GM18951 (cell line): ENCODE measurements around the gene BYSL.

Source experiments
- POLR2A ChIP-seq: IDR thresholded peaks from 4 replicates; pipeline ENCODE4 v1.6.1; 2011; ENCODE audit warnings: mild to moderate bottlenecking; ENCODE audit not compliant: insufficient read length, insufficient read depth; ENCODE audit errors: extremely low read depth
- in situ Hi-C: fragments of 300-500 bp; cut with MboI; formaldehyde crosslinking; loops from one replicate; pipeline ENCODE4 v1.12.0; 2022; ENCODE audit warnings: low sequenced_read_pairs, mixed read lengths, inconsistent platforms; ENCODE audit not compliant: unreplicated experiment

Gene BYSL

DNA sequence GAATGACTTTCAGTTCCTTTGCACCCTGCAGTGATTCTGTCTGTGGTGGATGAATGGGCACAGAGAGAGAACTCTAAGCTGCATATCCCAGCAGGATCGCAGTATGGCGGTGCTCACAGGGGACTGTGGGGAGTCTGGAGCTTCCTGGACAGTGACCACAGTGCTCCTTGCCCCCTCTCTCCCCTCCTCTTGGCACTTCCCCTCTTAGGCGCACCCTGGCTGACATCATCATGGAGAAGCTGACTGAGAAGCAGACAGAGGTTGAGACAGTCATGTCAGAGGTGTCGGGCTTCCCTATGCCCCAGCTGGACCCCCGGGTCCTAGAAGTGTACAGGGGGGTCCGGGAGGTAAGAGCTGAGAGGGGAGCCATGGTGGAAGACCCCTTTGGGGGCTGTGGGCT is 8.6 kb downstream of the BYSL start:
- in situ Hi-C loops: loop anchor here (10.0 kb wide), 1 partner anchor 115 kb away; no protein-coding TSS in a partner anchor
- TF ChIP-seq POLR2A: no peak

DNA sequence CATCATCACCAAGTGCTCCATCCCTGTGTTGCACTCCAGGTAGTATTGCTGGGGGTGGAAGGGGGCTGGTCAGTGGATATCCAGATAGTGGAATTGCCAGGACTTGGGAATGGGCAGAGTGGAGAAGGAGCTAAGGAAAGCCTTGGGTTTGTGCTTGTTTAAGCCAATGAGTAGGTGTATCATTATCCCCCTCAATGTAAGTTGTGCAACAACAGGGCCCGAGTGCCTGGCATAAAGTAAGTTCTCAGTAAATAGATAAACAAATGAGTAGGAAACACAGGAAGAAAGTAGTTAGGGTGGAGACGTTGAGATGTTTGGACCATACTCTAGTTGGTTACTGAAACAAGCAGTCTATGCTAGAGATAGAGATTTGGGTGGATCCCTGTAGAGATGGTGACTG is 10.5 kb downstream of the BYSL start:
- in situ Hi-C loops: loop anchor here (10.0 kb wide), 1 partner anchor 113 kb away; no protein-coding TSS in a partner anchor
- no peak for TF ChIP-seq POLR2A

DNA sequence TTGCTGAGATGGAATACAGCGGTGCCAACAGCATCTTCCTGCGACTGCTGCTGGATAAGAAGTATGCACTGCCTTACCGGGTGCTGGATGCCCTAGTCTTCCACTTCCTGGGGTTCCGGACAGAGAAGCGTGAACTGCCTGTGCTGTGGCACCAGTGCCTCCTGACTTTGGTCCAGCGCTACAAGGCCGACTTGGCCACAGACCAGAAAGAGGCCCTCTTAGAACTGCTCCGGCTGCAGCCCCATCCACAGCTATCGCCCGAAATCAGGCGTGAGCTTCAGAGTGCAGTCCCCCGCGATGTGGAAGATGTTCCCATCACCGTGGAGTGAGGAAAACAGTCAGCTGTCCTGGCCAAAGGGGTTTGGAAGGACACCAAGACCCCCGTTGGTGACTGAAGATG is 11.1 kb downstream of the BYSL start:
- no peak for TF ChIP-seq POLR2A
- in situ Hi-C loops: loop anchor here (10.0 kb wide), 1 partner anchor 112 kb away; no protein-coding TSS in a partner anchor

DNA sequence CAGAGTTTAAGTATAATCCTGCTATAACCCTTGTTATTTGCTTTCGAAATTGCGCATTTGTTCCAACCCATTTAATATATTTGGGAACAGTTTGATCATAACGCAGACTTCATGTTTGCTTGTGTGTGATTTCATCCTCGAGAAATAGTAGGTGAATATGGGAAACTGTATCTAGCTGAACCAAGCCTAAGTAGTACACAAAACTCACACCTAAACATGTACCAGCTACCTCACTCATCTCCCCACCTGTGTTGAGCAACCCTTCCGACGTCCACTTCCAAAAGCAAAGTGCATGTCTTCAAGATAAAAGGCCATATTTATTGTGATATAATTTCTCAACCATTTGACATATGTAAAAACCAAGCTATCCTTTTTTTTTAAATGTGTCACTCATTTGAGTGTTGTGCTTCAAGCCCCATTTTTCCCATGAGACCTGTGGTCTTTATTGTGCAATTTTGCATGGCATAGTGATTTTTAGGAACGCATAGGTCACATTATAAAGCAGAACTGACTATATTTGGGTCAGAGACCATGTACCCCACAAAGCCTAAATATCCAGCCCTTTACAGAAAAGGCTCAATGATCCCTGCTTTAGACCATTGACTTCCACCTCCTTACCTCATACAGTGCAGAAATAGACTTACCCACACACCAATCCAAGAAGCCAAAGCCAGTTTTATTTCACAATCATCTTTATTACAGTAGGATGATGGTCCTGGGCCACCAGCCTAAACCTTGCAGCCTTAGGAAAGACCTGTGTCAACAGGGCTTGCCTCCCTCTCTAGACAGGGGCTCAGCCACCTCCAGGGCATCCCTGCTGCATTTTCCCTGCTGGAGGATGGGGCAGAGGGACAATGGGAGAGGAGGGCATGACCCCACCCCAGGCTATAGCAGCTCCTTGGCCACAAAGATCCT is 13.2 kb downstream of the BYSL start:
- no peak for TF ChIP-seq POLR2A
- in situ Hi-C loops: loop anchor here (10.0 kb wide), 1 partner anchor 110 kb away; no protein-coding TSS in a partner anchor

DNA sequence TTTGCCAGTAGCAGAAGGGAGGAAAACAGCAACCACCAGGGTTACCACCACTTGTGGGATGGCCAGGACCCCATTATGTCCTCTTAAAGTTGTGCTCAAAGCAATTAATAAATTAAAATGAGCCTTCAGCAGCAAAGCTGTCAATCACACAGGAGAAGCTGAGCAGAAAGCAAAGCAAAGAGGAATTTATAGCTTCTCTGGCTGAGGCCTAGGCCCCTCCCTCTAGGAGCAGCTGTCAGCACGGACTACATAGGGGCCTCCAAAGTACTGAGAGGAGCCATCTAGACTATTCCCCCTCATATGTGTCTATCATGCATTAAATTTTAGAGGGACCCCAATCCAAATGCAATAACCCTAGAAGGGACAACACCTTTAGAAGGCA is 13.9 kb downstream of the BYSL start:
- in situ Hi-C loops: loop anchor here (10.0 kb wide), 1 partner anchor 110 kb away; no protein-coding TSS in a partner anchor
- no peak for TF ChIP-seq POLR2A

DNA sequence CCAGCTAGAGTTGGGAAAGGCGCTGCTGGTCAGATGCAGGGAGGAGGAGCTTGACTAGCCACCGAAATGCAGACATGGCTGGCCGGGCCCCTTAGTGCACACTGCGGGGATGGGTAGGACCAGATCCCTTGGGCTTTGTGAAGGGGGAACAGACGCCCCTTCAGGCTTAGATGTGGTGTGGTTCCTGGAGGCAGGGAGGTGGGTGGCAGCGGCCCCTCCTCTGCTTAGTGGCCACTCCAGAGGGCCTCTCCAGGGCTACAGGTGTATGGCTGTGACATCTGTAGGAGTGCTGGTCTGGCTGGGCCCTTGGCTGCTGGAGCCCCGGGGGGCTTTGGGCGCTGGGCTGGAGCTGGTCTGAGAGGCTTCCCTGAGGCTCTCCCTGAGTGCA is 14.4 kb downstream of the BYSL start:
- TF ChIP-seq POLR2A: no peak
- in situ Hi-C loops: loop anchor here (10.0 kb wide), 1 partner anchor 109 kb away; no protein-coding TSS in a partner anchor

DNA sequence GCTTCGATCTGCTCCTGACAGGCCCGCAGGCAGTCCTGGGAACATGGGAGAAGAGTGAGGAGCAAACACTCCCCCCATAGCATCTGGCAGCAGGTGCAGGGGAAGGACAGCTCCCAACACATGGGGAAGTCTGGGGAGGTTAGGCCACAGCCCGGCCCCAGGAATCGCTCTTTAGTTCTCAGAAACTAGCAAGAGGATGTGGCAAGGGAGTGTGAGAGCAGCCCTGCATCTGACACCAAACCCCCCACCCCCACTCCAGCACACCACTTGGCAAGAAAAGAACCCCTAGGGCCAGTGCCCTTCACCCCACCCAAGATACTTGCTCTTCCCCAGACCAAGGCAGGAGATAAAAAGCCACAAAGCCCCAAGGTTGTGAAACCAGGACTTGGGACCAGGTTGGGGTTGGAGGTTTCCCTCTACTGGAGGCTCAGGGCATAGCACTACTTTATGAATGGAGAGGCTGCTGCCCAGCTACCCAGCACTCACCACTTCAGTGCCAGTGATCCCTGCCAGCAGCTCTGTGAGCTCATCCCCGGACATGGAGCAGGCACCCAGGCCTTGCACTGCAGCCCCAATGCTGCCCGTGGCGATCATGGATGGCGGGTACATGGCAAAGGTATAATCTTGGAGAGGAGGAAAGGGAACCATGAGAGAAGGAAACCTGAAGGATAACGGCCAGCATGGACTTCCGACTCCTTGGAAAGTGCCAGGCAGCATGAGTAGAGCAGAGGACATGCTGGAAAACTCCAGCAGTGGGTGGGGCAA is 15.0 kb downstream of the BYSL start:
- in situ Hi-C loops: loop anchor here (10.0 kb wide), 1 partner anchor 109 kb away; no protein-coding TSS in a partner anchor
- TF ChIP-seq POLR2A: peak; percentile 29

DNA sequence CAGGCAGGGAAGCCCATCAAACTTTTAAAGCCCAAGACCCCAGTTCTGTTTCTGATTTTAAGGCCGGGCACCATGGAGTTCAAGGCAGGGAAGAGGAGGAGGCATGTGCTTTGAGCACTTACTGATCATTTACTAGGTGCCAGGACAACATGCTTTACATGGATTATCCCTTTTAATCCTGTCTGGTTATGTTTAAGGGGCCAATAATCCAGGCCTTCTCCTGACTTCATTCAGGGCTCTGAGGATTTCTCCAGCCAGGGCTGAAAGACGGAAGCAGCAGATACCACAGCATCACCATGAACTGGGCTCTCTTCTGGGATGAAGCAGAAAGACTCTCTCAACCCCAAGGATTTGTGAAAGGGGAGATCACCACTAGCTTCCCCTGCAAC is 16.2 kb downstream of the BYSL start:
- TF ChIP-seq POLR2A: no peak
- in situ Hi-C loops: loop anchor here (10.0 kb wide), 1 partner anchor 107 kb away; no protein-coding TSS in a partner anchor

DNA sequence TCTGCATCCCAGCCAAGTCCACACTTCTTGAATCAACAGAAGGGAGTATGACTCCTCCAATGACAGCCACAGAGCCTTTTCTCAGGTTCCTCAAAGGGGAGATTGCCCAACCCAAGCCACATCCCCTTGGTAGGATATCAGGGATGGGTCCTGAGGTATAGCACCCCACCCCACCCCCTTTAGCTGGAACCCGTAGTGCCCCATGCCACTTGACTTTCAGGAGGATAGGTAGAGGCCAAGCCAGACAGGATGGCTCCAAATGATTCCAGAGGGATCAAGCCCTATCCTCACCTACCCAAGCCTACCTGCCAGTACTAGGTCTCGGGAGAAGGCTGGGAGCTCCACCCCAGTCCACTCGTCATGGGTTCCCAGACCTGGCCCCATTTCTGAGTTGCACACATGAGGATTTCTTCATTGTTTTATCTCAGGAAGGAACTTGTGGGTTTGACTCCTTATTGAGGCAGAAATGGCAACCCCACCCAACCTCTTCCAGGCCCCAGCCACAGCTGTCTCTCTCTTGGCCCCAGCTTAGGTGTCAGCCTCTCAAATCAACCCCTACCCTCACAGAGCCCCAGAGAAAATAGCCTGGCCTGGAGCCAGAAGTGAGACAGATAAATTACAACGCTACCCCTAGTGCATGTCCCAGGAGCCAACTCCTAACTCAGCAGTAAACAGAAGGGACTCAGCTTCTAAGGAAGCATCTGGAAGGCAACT is 16.7 kb downstream of the BYSL start:
- in situ Hi-C loops: loop anchor here (10.0 kb wide), 1 partner anchor 107 kb away; no protein-coding TSS in a partner anchor
- TF ChIP-seq POLR2A: no peak

DNA sequence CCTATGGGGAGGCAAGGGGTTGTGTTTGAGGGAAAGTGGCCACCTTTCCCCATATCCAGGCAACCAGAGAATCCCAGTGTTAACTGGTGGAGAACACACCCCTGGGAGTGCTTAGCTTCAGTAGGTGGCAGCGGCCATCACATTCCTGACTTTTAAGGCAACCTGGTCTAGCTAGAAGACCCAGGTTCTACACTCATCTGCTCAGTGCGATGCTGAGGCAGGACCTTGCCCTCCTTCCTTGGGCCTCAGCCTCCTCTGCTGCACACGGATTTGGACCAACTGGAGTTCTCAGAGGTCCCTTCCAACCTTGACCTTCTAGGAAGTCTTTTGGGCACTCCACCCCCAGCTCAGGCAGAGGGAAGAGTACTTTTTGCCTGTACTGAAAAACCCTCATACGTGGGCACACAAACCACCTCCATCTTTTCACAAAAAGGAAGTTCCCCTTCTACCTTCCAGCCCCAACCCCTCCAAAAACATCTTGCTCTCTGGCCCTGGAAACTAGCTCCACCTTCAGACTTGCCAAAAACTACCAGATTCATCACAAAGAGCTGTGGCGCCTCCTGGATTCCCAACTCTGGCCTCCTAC is 17.4 kb downstream of the BYSL start:
- no peak for TF ChIP-seq POLR2A

DNA sequence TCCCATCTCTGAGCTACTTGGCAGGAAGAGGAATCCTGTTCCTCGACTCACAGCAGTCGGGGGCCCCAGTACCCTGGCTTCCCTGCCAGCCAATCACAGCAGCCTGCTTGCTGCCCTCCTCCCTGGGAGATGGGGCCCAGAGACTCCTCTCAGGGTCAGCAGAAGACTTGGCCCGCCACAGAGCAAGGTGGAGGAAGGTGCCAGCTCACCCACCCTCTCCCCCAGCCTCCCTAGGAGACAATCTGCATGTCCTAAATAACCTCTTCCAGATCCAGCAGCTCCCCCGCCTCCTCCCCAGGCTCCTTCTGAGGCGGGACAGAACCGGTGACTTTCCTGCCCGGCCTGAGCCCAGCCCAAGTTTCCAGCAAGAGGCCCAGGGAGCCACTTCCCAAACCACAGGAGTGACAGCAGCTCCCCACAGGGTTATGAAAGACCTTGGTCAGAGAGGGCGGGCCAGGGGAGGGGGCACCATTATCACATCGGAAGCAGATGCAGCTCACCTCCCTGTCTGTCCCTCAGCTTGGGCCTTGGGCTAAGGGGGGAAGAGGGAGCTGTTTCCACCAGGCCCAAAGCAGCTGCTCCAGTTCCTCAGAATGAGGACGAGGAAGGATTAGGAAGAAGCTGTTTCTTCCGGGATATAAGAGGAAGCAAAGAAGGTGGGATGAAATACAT is 18.0 kb downstream of the BYSL start:
- in situ Hi-C loops: loop anchor here (10.0 kb wide), 1 partner anchor 105 kb away; no protein-coding TSS in a partner anchor
- TF ChIP-seq POLR2A: no peak

More for the DNA sequence above, 17.4 kb downstream of the BYSL start:
- in situ Hi-C loops: loop anchor here (10.0 kb wide), 1 partner anchor 106 kb away; no protein-coding TSS in a partner anchor
